Liver (tissue), 3 donors: ENCODE measurements around the gene SIN3B.

Source experiments
- ATF3 ChIP-seq: IDR thresholded peaks from 2 replicates; pipeline ENCODE4 v1.6.1; 2016; ENCODE audit warnings: antibody characterized with exemption
- CTCF ChIP-seq: fragments of 150-350 bp; IDR thresholded peaks from 2 replicates; pipeline ENCODE4 v1.5.1; 2017; ENCODE audit warnings: improper control_type of control experiment, low read depth, low read length; ENCODE audit not compliant: missing input control
- EGR1 ChIP-seq, 2 donors: IDR thresholded peaks; 2 replicates each; pipeline ENCODE4 v1.6.1; 2016 to 2018; ENCODE audit warnings: antibody characterized with exemption in 2 of 2, low read depth in 2 of 2
- FOXA2 ChIP-seq: IDR thresholded peaks from 2 replicates; pipeline ENCODE4 v1.6.1; 2016; ENCODE audit warnings: antibody characterized with exemption
- JUND ChIP-seq, 2 donors: IDR thresholded peaks; 2 replicates each; pipeline ENCODE4 v1.6.1; 2016; ENCODE audit warnings: antibody characterized with exemption in 2 of 2
- RXRA ChIP-seq, 2 donors: IDR thresholded peaks; 2 replicates each; pipeline ENCODE4 v1.6.1; 2017 to 2018; ENCODE audit warnings: antibody characterized with exemption in 2 of 2, mild to moderate bottlenecking in 1 of 2
- TAF1 ChIP-seq: conservative IDR thresholded peaks from 2 replicates; pipeline ENCODE4 v1.6.1; 2016; ENCODE audit warnings: antibody characterized with exemption, mild to moderate bottlenecking
- ZBTB33 ChIP-seq: IDR thresholded peaks from 2 replicates; pipeline ENCODE4 v1.6.1; 2016; ENCODE audit warnings: antibody characterized with exemption
- donor health status: healthy.
- donor health status: healthy.

- no peak for TF ChIP-seq CTCF
- TF ChIP-seq ZBTB33: no peak
- no peak for TF ChIP-seq ATF3
- no peak for TF ChIP-seq EGR1 (IDR thresholded peaks at IDR 0.05; ENCODE audit: low read depth in 2 of 2)
- TF ChIP-seq TAF1: no peak
- TF ChIP-seq FOXA2: no peak
- no peak for TF ChIP-seq RXRA (IDR thresholded peaks at IDR 0.05)
- no peak for TF ChIP-seq JUND (IDR thresholded peaks at IDR 0.05)
Observed at GRCh38 chr19:16791942-16792341, 37.3 kb upstream of the SIN3B start.
